ENCODE measurements around the gene FAM107B.

GRCh38 chr10:14770927-14771326 lies 3.8 kb downstream of the FAM107B start:
- TF ChIP-seq FOXM1 (IDR thresholded peaks at IDR 0.05; ENCODE audit: borderline replicate concordance, low read depth), result no peak
- TF ChIP-seq MAX (IDR thresholded peaks at IDR 0.05), result no peak
- no peak for TF ChIP-seq USF1 (IDR thresholded peaks at IDR 0.05)
- TF ChIP-seq YY1 (IDR thresholded peaks at IDR 0.05; ENCODE audit: low read depth), result no peak
- no peak for TF ChIP-seq REST (IDR thresholded peaks at IDR 0.05; ENCODE audit: low read depth)
- no peak for TF ChIP-seq TAF1 (IDR thresholded peaks at IDR 0.05; ENCODE audit: low read depth)
- no peak for TF ChIP-seq EP300 (IDR thresholded peaks at IDR 0.05; ENCODE audit: borderline replicate concordance)
- no peak for TF ChIP-seq RAD21 (IDR thresholded peaks at IDR 0.05; ENCODE audit: low read depth)
- TF ChIP-seq CEBPB (IDR thresholded peaks at IDR 0.05), result no peak
- TF ChIP-seq TEAD4 (IDR thresholded peaks at IDR 0.05), result no peak
- TF ChIP-seq TCF12 (IDR thresholded peaks at IDR 0.05; ENCODE audit: low read depth), result no peak
- no peak for TF ChIP-seq EGR1 (IDR thresholded peaks at IDR 0.05)
